GM19099 (cell line): ENCODE results near the gene HS6ST2.

Source experiments
- POLR2A ChIP-seq: IDR thresholded peaks from 3 replicates; pipeline ENCODE4 v1.6.1; 2011; ENCODE audit warnings: low read depth; ENCODE audit not compliant: insufficient read length; ENCODE audit errors: extremely low read depth

The HS6ST2 gene

GRCh38 chrX:132618810-132619209, 339.6 kb downstream of the HS6ST2 start:
- no peak for TF ChIP-seq POLR2A

GRCh38 chrX:132615391-132616131, 342.9 kb downstream of the HS6ST2 start:
- TF ChIP-seq POLR2A, result no peak

- TF ChIP-seq POLR2A, result no peak
These were observed 344.1 kb downstream of the HS6ST2 start for GRCh38 chrX:132614297-132614696.

- no peak for TF ChIP-seq POLR2A
These were observed 344.6 kb downstream of the HS6ST2 start for GRCh38 chrX:132613801-132614200.

GRCh38 chrX:132612821-132613564, 345.4 kb downstream of the HS6ST2 start:
- no peak for TF ChIP-seq POLR2A

DNA sequence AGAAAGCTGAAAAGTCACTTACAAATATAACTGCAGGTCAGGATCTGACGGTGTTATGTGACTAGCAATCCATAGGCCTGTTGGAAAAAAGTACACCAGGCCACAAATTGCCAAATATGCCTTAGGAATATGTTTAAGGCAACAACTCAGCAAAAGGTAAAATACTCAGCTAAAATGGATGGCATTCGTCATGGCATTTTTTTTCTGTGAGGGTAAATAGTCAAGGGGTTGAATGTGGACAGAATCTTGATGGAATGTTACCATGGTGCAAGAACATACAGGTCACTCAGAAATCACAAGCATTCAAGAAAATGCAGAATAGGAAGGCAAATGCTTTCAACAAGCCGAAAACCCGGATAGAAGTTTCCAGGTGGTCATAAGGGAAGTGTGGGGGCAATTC, 347.9 kb downstream of the HS6ST2 start:
- TF ChIP-seq POLR2A, result no peak

GRCh38 chrX:132609362-132609848, 349.0 kb downstream of the HS6ST2 start:
- no peak for TF ChIP-seq POLR2A

- TF ChIP-seq POLR2A, result no peak
These were observed 354.6 kb downstream of the HS6ST2 start for GRCh38 chrX:132603700-132604286.

DNA sequence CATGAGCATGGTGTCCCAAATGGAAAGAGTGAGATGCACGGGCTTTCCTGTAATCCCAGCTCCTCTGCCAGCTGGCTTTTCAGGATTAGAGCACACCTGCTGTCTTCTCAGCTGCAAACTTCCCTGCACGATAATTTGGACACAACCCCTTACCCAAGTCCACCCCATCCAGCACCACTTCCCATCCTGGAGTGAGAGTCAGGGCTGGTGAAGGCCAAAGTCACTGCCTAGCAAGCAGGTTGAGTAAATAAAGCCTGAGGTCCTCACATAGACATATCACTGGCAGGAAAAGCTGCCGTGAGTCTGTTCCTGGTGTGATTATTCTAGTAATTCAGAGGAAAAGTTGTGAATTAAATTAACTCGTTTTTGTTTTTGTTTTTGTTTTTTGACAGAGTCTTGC, 355.7 kb downstream of the HS6ST2 start:
- no peak for TF ChIP-seq POLR2A

GRCh38 chrX:132594999-132595398, 363.4 kb downstream of the HS6ST2 start:
- TF ChIP-seq POLR2A, result no peak

DNA sequence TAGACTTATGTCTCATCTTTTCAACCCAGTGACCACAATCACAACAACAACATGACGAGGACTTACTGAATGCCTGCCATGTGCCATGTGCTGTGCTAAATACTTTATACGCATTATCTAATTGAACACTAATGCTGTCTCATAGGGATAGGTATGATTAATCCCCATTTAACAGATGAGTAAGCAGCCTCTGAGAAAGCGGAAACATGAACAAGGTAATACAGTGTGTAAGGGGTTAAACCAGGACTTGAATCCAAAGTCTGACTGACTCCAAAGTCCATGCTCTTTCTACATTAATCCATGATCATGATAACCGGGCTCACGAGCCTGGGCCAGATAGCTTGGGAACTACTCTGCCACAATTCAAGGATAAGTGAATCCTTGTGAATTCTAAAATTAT, 364.3 kb downstream of the HS6ST2 start:
- TF ChIP-seq POLR2A, result no peak

DNA sequence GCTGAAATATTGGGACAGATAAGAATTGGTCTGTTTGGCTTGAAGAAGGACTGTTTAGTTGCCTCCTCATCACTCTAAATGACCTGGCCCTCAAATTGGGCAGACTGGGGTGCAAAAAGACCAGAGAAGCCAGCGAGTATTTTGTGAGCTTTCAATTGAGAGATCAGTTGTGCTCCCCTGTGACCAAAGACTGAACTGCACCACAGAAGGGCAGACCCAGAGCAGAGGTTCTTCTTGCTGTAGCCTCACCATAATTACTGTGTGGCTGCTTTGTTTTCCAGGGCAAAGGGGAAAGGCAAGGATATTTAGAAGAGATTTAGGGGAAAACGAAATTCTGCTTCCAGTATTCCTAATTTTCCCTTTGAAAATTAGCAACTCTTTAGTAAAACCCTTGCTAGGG, 365.5 kb downstream of the HS6ST2 start:
- no peak for TF ChIP-seq POLR2A

DNA sequence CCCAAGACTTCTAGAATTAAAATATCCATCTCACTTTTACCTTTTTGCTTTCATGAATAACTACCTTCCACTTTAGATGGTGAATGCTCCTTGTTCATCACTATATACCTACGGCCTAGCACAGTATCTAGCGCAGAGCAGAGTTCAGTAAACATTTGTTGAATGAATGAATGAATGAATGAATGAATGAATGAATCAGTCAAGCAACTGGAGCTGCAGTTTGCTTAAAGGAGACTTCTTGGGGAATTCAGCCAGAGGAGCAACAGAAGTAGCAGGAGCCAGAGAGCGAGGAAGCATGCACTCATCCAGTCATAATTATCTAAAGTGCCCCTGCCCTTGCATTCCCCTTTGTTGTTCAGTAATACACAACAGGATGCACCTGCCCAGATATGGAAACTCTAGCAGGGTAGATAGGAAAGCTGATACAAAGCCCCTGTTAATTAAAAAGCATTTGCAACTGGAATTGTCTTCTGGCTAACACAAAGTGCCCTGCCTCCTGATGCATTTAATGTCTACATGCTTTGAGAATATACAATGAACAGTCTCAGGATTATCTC, 366.6 kb downstream of the HS6ST2 start:
- no peak for TF ChIP-seq POLR2A

GRCh38 chrX:132590350-132591026, 367.9 kb downstream of the HS6ST2 start:
- no peak for TF ChIP-seq POLR2A

DNA sequence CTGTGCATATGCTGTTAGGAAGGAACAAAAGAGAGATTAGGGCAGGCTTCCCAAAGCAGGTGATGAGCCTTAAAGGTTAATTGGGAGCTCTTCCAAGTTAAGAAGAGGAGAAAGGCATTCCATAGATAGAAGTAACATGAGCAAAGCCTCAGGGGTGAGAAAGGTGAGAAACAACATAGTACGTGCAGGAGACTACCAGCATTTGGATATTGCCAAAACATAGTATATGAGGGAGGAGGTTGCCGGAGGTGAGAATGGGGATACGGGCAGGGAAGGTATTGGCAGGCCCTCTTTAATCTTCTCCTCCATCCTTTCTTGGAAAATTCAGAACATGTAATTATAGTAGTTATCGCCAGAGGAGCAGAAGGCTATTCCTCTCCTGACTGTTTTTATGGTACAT, 373.5 kb downstream of the HS6ST2 start:
- TF ChIP-seq POLR2A, result no peak
